HepG2 (cell line): ENCODE measurements around the gene CDC42EP1. TPM values are rescaled to one million over a fixed set of nuclear protein-coding genes. Genes with fewer than 3 reads are reported as not detected.

Experiments
- ATM ChIP-seq: fragments of 450-650 bp; IDR thresholded peaks from 2 replicates; pipeline ENCODE4 v1.7.1; 2017; ENCODE audit warnings: mild to moderate bottlenecking, borderline replicate concordance
- CAMTA2 ChIP-seq: sonication (generic); formaldehyde crosslinking; IDR thresholded peaks from 2 replicates; pipeline ENCODE4 v1.4.0; 2020; ENCODE audit warnings: mild to moderate bottlenecking, missing genetic modification reagents, borderline replicate concordance
- DNMT1 ChIP-seq: sonication (generic); formaldehyde crosslinking; IDR thresholded peaks from 2 replicates; pipeline ENCODE4 v1.5.1; 2020; ENCODE audit warnings: mild to moderate bottlenecking, missing genetic modification reagents
- GABPB1 ChIP-seq: IDR thresholded peaks from 2 replicates; pipeline ENCODE4 v1.6.1; 2016; ENCODE audit warnings: mild to moderate bottlenecking, missing genetic modification reagents, moderate library complexity, missing compliant biosample characterization
- HDAC1 ChIP-seq: sonication (generic); formaldehyde crosslinking; IDR thresholded peaks from 2 replicates; pipeline ENCODE4 v1.5.1; 2020; ENCODE audit warnings: mild to moderate bottlenecking, missing genetic modification reagents
- HOXA9 ChIP-seq: sonication (generic); formaldehyde crosslinking; IDR thresholded peaks from 2 replicates; pipeline ENCODE4 v1.8.1; 2022; ENCODE audit warnings: missing genetic modification reagents, mild to moderate bottlenecking, moderate library complexity, borderline replicate concordance
- NCOA2 ChIP-seq: sonication (generic); formaldehyde crosslinking; IDR thresholded peaks from 2 replicates; pipeline ENCODE4 v1.8.0; 2022; ENCODE audit warnings: inconsistent platforms
- PAWR ChIP-seq: sonication (generic); formaldehyde crosslinking; IDR thresholded peaks from 2 replicates; pipeline ENCODE4 v1.4.0; 2020; ENCODE audit warnings: missing genetic modification reagents, mild to moderate bottlenecking, borderline replicate concordance
- RBM22 ChIP-seq: fragments of 200-400 bp; formaldehyde crosslinking; optimal IDR thresholded peaks from 2 replicates; pipeline ENCODE3; 2017; ENCODE audit warnings: mild to moderate bottlenecking, low read length, moderate library complexity
- RFXANK ChIP-seq: IDR thresholded peaks from 2 replicates; pipeline ENCODE4 v1.6.1; 2016
- RXRB ChIP-seq: IDR thresholded peaks from 2 replicates; pipeline ENCODE4 v1.6.1; 2016; ENCODE audit warnings: borderline replicate concordance, missing genetic modification reagents, missing compliant biosample characterization
- SMARCE1 ChIP-seq: fragments of 450-650 bp; IDR thresholded peaks from 2 replicates; pipeline ENCODE4 v1.6.1; 2017; ENCODE audit warnings: borderline replicate concordance
- SRSF4 ChIP-seq: fragments of 200-400 bp; formaldehyde crosslinking; IDR thresholded peaks from one replicate; pipeline ENCODE4 v1.6.1; 2018; ENCODE audit warnings: mild to moderate bottlenecking, low read depth, low read length, moderate library complexity; ENCODE audit not compliant: poor library complexity, severe bottlenecking
- ZNF235 ChIP-seq: sonication (generic); formaldehyde crosslinking; IDR thresholded peaks from 2 replicates; pipeline ENCODE4 v1.8.1; 2023; ENCODE audit warnings: mild to moderate bottlenecking, missing genetic modification reagents, borderline replicate concordance
- ZNF354B ChIP-seq: sonication (generic); formaldehyde crosslinking; IDR thresholded peaks from 2 replicates; pipeline ENCODE4 v1.8.0; 2022; ENCODE audit warnings: mild to moderate bottlenecking, missing genetic modification reagents
- ZNF431 ChIP-seq: sonication (generic); formaldehyde crosslinking; IDR thresholded peaks from 2 replicates; pipeline ENCODE4 v1.9.0; 2022; ENCODE audit warnings: missing genetic modification reagents, low read depth, mild to moderate bottlenecking, borderline replicate concordance
- ZNF44 ChIP-seq: sonication (generic); formaldehyde crosslinking; IDR thresholded peaks from 2 replicates; pipeline ENCODE4 v1.5.1; 2020; ENCODE audit warnings: mild to moderate bottlenecking, missing genetic modification reagents
- ZNF510 ChIP-seq: sonication (generic); formaldehyde crosslinking; IDR thresholded peaks from 2 replicates; pipeline ENCODE4 v1.4.0; 2020; ENCODE audit warnings: low read depth, mild to moderate bottlenecking, missing genetic modification reagents
- ZNF660 ChIP-seq: sonication (generic); formaldehyde crosslinking; IDR thresholded peaks from 2 replicates; pipeline ENCODE4 v1.5.1; 2020; ENCODE audit warnings: mild to moderate bottlenecking, low read depth, missing genetic modification reagents, borderline replicate concordance
- ZNF777 ChIP-seq: sonication (generic); formaldehyde crosslinking; IDR thresholded peaks from 2 replicates; pipeline ENCODE4 v1.4.0; 2020; ENCODE audit warnings: missing genetic modification reagents
- ZNF850 ChIP-seq: sonication (generic); formaldehyde crosslinking; conservative IDR thresholded peaks from 2 replicates; pipeline ENCODE4 v1.9.0; 2021; ENCODE audit warnings: mild to moderate bottlenecking, missing genetic modification reagents
- polyA plus RNA-seq, 8 experiments: library from polyadenylated mRNA; depleted of rRNA in 3 of 8; stranded (reverse) in 7 of 8; unstranded in 1 of 8; fragments of >200 nt; fragmentation: Illumina TruSeq in 4 of 8; extraction: Trizol in 4 of 8; gene quantifications; 2 replicates each; pipeline versions ENCODE4 v1.2.1 to v1.2.3, GENCODE V29; 2011 to 2016; ENCODE audit warnings: low read depth in 4 of 8, missing spikeins in 1 of 8, mixed read lengths in 1 of 8; ENCODE audit not compliant: insufficient read depth in 1 of 8
- total RNA-seq, 5 experiments: library from RNA; depleted of rRNA; stranded (reverse); fragments of >200 nt; fragmentation: Illumina TruSeq; extraction: Trizol; gene quantifications; 2 replicates each; pipeline ENCODE4 v1.2.3, GENCODE V29; 2016; ENCODE audit warnings: low read depth in 1 of 5
- TF ChIP-seq, protein P1 (sequence below): sonication (generic); formaldehyde crosslinking; IDR thresholded peaks from 2 replicates; pipeline ENCODE4 v1.4.0; 2020; ENCODE audit warnings: mild to moderate bottlenecking, missing genetic modification reagents
- TF ChIP-seq, protein P2 (sequence below): sonication (generic); formaldehyde crosslinking; IDR thresholded peaks from 2 replicates; pipeline ENCODE4 v1.4.0; 2020; ENCODE audit warnings: missing genetic modification reagents, mild to moderate bottlenecking, borderline replicate concordance

Gene CDC42EP1
- total and polyA plus RNA-seq, 2 of the 13 experiments (the other 11 are each of a cell fraction or from before 2014, with no cell fraction given): 17.1 to 29.5 TPM

DNA sequence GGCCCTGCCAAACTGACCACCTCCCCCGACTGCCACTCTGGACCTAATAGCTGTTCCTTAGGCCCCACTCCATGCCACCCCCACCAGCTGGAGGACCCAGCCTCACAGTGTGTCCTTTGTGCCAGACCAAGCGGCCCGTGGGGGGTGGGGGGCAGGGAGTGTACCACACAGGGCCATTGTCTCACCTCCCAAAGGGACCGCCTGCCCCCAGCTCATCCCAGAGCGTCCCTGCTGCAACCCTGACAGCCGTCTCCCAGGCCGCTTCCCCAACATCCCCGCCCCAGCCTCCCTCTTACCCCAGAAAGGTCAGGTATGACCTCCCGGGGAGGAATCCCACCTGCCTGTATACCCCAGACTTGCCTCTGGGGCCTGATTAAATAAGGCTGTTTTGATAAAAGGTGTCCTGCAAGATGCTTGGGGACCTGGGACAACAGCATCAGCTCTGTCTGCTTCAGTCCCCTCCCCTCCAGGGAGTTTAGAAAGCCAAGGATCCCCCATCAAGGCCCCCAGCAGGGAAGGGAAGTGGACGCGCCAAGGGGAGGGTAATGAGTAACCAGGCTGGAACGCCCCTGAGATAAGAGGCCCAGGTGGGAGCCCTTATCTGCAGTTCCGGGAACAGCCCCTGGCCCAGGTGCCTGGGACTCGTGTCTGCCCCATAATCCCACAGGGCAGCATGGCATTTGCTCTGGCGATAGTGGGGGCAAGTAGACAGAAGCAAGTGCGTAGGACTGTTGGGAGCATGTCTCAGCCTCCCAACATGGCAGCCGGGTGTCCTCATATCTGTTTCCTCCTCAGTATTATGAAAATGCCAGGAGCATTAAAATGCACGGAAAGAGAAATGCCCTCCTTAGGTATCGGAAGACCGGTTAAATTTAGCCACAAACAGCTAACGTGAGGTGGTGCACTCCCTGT lies 9.0 kb downstream of the CDC42EP1 start (continued):
- TF ChIP-seq GABPB1 (CRISPR knock-in tag) (peak; percentile 69), ATM (no peak), RXRB (CRISPR knock-in tag) (peak; percentile 80; the same call in 1 of the 2 replicates), PAWR (no peak), NCOA2 (CRISPR knock-in tag) (peak; percentile 88), ZNF44 (no peak; the same call in 1 of the 2 replicates), HOXA9 (CRISPR knock-in tag) (no peak), SRSF4 (no peak), ZNF235 (peak; percentile 79; the same call in 1 of the 2 replicates), ZNF660 (CRISPR knock-in tag) (no peak), ZNF431 (CRISPR knock-in tag) (no peak; the same call in 1 of the 2 replicates), ZNF777 (CRISPR knock-in tag) (0 out of 2 replicates have a peak, but pooled peaks have one; percentile 26), SMARCE1 (no peak), DNMT1 (no peak), ZNF510 (CRISPR knock-in tag) (no peak), CAMTA2 (0 out of 2 replicates have a peak, but pooled peaks have one; percentile 72), ZNF354B (CRISPR knock-in tag) (0 out of 2 replicates have a peak, but pooled peaks have one; percentile 58), RBM22 (peak; percentile 91), ZNF850 (CRISPR knock-in tag) (no peak), RFXANK (CRISPR knock-in tag) (0 out of 2 replicates have a peak, but pooled peaks have one; percentile 21), HDAC1 (CRISPR knock-in tag) (peak; percentile 57)
- TF ChIP-seq, protein P1, sequence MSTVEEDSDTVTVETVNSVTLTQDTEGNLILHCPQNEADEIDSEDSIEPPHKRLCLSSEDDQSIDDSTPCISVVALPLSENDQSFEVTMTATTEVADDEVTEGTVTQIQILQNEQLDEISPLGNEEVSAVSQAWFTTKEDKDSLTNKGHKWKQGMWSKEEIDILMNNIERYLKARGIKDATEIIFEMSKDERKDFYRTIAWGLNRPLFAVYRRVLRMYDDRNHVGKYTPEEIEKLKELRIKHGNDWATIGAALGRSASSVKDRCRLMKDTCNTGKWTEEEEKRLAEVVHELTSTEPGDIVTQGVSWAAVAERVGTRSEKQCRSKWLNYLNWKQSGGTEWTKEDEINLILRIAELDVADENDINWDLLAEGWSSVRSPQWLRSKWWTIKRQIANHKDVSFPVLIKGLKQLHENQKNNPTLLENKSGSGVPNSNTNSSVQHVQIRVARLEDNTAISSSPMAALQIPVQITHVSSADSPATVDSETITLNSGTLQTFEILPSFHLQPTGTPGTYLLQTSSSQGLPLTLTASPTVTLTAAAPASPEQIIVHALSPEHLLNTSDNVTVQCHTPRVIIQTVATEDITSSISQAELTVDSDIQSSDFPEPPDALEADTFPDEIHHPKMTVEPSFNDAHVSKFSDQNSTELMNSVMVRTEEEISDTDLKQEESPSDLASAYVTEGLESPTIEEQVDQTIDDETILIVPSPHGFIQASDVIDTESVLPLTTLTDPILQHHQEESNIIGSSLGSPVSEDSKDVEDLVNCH: no peak
- TF ChIP-seq, protein P2, sequence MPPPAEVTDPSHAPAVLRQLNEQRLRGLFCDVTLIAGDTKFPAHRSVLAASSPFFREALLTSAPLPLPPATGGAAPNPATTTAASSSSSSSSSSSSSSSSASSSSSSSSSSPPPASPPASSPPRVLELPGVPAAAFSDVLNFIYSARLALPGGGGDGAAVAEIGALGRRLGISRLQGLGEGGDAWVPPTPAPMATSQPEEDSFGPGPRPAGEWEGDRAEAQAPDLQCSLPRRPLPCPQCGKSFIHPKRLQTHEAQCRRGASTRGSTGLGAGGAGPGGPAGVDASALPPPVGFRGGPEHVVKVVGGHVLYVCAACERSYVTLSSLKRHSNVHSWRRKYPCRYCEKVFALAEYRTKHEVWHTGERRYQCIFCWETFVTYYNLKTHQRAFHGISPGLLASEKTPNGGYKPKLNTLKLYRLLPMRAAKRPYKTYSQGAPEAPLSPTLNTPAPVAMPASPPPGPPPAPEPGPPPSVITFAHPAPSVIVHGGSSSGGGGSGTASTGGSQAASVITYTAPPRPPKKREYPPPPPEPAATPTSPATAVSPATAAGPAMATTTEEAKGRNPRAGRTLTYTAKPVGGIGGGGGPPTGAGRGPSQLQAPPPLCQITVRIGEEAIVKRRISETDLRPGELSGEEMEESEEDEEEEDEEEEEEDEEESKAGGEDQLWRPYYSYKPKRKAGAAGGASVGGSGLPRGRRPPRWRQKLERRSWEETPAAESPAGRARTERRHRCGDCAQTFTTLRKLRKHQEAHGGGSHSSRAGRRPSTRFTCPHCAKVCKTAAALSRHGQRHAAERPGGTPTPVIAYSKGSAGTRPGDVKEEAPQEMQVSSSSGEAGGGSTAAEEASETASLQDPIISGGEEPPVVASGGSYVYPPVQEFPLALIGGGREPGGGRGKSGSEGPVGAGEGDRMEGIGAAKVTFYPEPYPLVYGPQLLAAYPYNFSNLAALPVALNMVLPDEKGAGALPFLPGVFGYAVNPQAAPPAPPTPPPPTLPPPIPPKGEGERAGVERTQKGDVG (CRISPR knock-in tag): no peak; the same call in 1 of the 2 replicates
